PC-3 (cell line): Measurements from ENCODE around the gene MTHFD1. TPM values are rescaled to one million over a fixed set of nuclear protein-coding genes. Genes with fewer than 3 reads are reported as not detected.

Experiments
- ATAC-seq: fragments of 200-7000 bp; cut with Tn5 transposase; 2 replicates; pipeline ENCODE4 v1.9.1; 2020; ENCODE audit warnings: mild to moderate bottlenecking, moderate library complexity
- BruUV-seq: library from RNA; stranded (reverse); fragments of 400-500 nt; replicated peaks from 2 replicates; lab custom pipeline; 2021; lab: Mats Ljungman, UMichigan
- CTCF ChIA-PET: fragments of 300-600 bp; sonication (Branson Sonifier 250); formaldehyde crosslinking; loops from one replicate; lab custom pipeline; 2022; ENCODE audit warnings: antibody characterized with exemption; lab: Charles Lee
- POLR2A ChIA-PET: fragments of 300-600 bp; sonication (Branson Sonifier 250); formaldehyde crosslinking; loops from one replicate; lab custom pipeline; 2022; ENCODE audit warnings: antibody characterized with exemption; ENCODE audit not compliant: unreplicated experiment; lab: Charles Lee
- DNase-seq: peaks from one replicate; pipeline ENCODE4 v3.0.0-alpha.2; 2015
- H2AFZ ChIP-seq: fragments of 300-600 bp; sonication (generic); 2 replicates; pipeline ENCODE4 v1.6.0; 2016; ENCODE audit warnings: antibody characterized with exemption, low read length
- H3F3A ChIP-seq: fragments of 300-600 bp; sonication (generic); one replicate; pipeline ENCODE4 v1.6.0; 2017; ENCODE audit warnings: antibody characterized with exemption, low read length, control low read depth, mild to moderate bottlenecking; ENCODE audit not compliant: unreplicated experiment
- H3K27ac ChIP-seq: fragments of 300-600 bp; sonication (generic); 2 replicates; pipeline ENCODE4 v1.5.1; 2016; ENCODE audit warnings: mild to moderate bottlenecking, low read length
- H3K27me3 ChIP-seq: fragments of 300-600 bp; sonication (generic); 2 replicates; pipeline ENCODE4 v1.6.1; 2016; ENCODE audit warnings: low read length, mixed read lengths
- H3K36me3 ChIP-seq: fragments of 300-600 bp; sonication (generic); 2 replicates; pipeline ENCODE4 v1.6.1; 2016; ENCODE audit warnings: low read depth, mixed run types, low read length, mixed read lengths
- H3K4me1 ChIP-seq: fragments of 300-600 bp; sonication (generic); 2 replicates; pipeline ENCODE4 v1.5.1; 2016; ENCODE audit warnings: low read length; ENCODE audit not compliant: insufficient read depth
- H3K4me2 ChIP-seq: fragments of 300-600 bp; sonication (generic); 2 replicates; pipeline ENCODE4 v1.6.0; 2016; ENCODE audit warnings: low read length
- H3K4me3 ChIP-seq: fragments of 300-600 bp; sonication (generic); 2 replicates; pipeline ENCODE4 v1.5.1; 2016; ENCODE audit warnings: mild to moderate bottlenecking, low read length, mixed read lengths
- H3K79me2 ChIP-seq: fragments of 300-600 bp; sonication (generic); 2 replicates; pipeline ENCODE4 v1.6.1; 2017; ENCODE audit warnings: low read length, mixed read lengths
- H3K9ac ChIP-seq: fragments of 300-600 bp; sonication (generic); 2 replicates; pipeline ENCODE4 v1.6.0; 2016; ENCODE audit warnings: mild to moderate bottlenecking, low read length
- H3K9me2 ChIP-seq: fragments of 300-600 bp; sonication (generic); replicated peaks from 2 replicates; pipeline ENCODE4 v1.6.1; 2016; ENCODE audit warnings: mixed run types, low read length, mixed read lengths
- H3K9me3 ChIP-seq: fragments of 300-600 bp; sonication (generic); 2 replicates; pipeline ENCODE4 v1.6.1; 2016; ENCODE audit warnings: low read length, mixed read lengths
- H4K20me1 ChIP-seq: fragments of 300-600 bp; sonication (generic); 2 replicates; pipeline ENCODE4 v1.6.1; 2016; ENCODE audit warnings: low read length, mixed read lengths
- CTCF ChIP-seq: fragments of 300-600 bp; sonication (generic); conservative IDR thresholded peaks from 2 replicates; pipeline ENCODE4 v1.5.1; 2017; ENCODE audit warnings: antibody characterized with exemption, low read depth, mild to moderate bottlenecking, low read length
- EZH2 ChIP-seq: fragments of 300-600 bp; sonication (generic); IDR thresholded peaks from one replicate; pipeline ENCODE4 v1.6.1; 2017; ENCODE audit warnings: antibody characterized with exemption, mild to moderate bottlenecking, low read length; ENCODE audit not compliant: unreplicated experiment
- EZH2phosphoT487 ChIP-seq: fragments of 300-600 bp; sonication (generic); IDR thresholded peaks from 2 replicates; pipeline ENCODE4 v1.6.1; 2018; ENCODE audit warnings: mild to moderate bottlenecking, antibody characterized with exemption, low read length, borderline replicate concordance
- intact Hi-C: fragments of 100-400 bp; cut with micrococcal nuclease; formaldehyde crosslinking; loops from 2 replicates; pipeline ENCODE4 v1.9.0; 2023
- total RNA-seq: library from RNA; depleted of rRNA; stranded (reverse); fragments of >200 nt; gene quantifications from 2 replicates; pipeline ENCODE4 v1.2.3, GENCODE V29; 2014

The MTHFD1 gene
- total RNA-seq, 1 experiment from 2014 or later = 89.3 TPM

GRCh38 chr14:64340560-64341196 is 47.5 kb upstream of the MTHFD1 start:
- TF ChIP-seq CTCF (no peak), EZH2phosphoT487 (no peak), EZH2 (no peak)
- CTCF ChIA-PET = interaction anchor here (0.6 kb wide), 1 partner anchor 136 kb away, joined by 4 read pairs; no protein-coding TSS in a partner anchor
- Histone ChIP-seq H3F3A (no peaks in the 10 kb centered on the region), H3K36me3 (no peaks in the 10 kb centered on the region), H3K27ac (no peak overlapping the region), H3K79me2 (peaks cover 20% of the 10 kb centered on the region), H3K4me1 (peaks cover 22% of the 10 kb centered on the region), H2AFZ (no peak overlapping the region), H3K4me2 (no peak overlapping the region), H3K9ac (no peak overlapping the region), H3K27me3 (no peaks in the 10 kb centered on the region), H4K20me1 (no peaks in the 10 kb centered on the region), H3K9me2 (no peaks in the 10 kb centered on the region), H3K4me3 (no peak overlapping the region), H3K9me3 (peaks cover 12% of the 10 kb centered on the region)
- no TSS peak for BruUV-seq
- ATAC-seq (no peak), DNase-seq (no peak)
- intact Hi-C loops = loop anchor here (5.0 to 10.0 kb wide), 3 partner anchors 92 to 554 kb away; partner anchors contain the start of genes ZBTB1 and ZBTB25
- POLR2A ChIA-PET = interaction anchor here (0.6 kb wide), 1 partner anchor 1322 kb away, joined by 4 read pairs; no protein-coding TSS in a partner anchor

GRCh38 chr14:64347748-64348147 is 40.4 kb upstream of the MTHFD1 start:
- no peak overlapping the region for H2AFZ ChIP-seq
- no peak overlapping the region for H3K9ac ChIP-seq
- no peaks in the 10 kb centered on the region for H3K4me1 ChIP-seq
- POLR2A ChIA-PET = no interaction called here
- H3K9me3 ChIP-seq = no peaks in the 10 kb centered on the region
- no peaks in the 10 kb centered on the region for H3K9me2 ChIP-seq
- no peak overlapping the region for H3K4me3 ChIP-seq
- BruUV-seq = no TSS peak
- H3K36me3 ChIP-seq = no peaks in the 10 kb centered on the region
- ATAC-seq (no peak), DNase-seq (no peak)
- no peaks in the 10 kb centered on the region for H3F3A ChIP-seq
- H3K4me2 ChIP-seq = no peak overlapping the region
- intact Hi-C loops = loop anchor here (10.0 kb wide), 2 partner anchors 157 to 547 kb away; partner anchors contain the start of genes ZBTB1 and ZBTB25
- H3K27ac ChIP-seq = no peak overlapping the region
- H3K79me2 ChIP-seq = no peaks in the 10 kb centered on the region
- no peaks in the 10 kb centered on the region for H4K20me1 ChIP-seq
- no peaks in the 10 kb centered on the region for H3K27me3 ChIP-seq
- CTCF ChIA-PET = no interaction called here
- TF ChIP-seq EZH2 = no peak

- H3K27me3 ChIP-seq = no peaks in the 10 kb centered on the region
- ChIA-PET POLR2A (no interaction called here), CTCF (no interaction called here)
- no TSS peak for BruUV-seq
- H3K9me2 ChIP-seq = no peaks in the 10 kb centered on the region
- ATAC-seq (no peak), DNase-seq (no peak)
- no peaks in the 10 kb centered on the region for H3K79me2 ChIP-seq
- no peak overlapping the region for H3K4me2 ChIP-seq
- H3K9me3 ChIP-seq = no peaks in the 10 kb centered on the region
- H3K36me3 ChIP-seq = no peaks in the 10 kb centered on the region
- no peaks in the 10 kb centered on the region for H4K20me1 ChIP-seq
- no peak for TF ChIP-seq CTCF
- no peak for TF ChIP-seq EZH2
- no peak for TF ChIP-seq EZH2phosphoT487
- no peak overlapping the region for H3K4me3 ChIP-seq
- intact Hi-C loops = loop anchor here (10.0 kb wide), 2 partner anchors 155 to 545 kb away; partner anchors contain the start of genes ZBTB1 and ZBTB25
- H3K4me1 ChIP-seq = no peaks in the 10 kb centered on the region
- no peaks in the 10 kb centered on the region for H3F3A ChIP-seq
- no peak overlapping the region for H2AFZ ChIP-seq
- H3K9ac ChIP-seq = no peak overlapping the region
- no peak overlapping the region for H3K27ac ChIP-seq
Observed at GRCh38 chr14:64349741-64350490, 38.2 kb upstream of the MTHFD1 start.
